Prostate gland (tissue), 2 donors: ENCODE data around the gene PHLPP1. TPM values are rescaled to one million over a fixed set of nuclear protein-coding genes. Genes with fewer than 3 reads are reported as not detected.

Source experiments
- DNase-seq: peaks from one replicate; pipeline ENCODE4 v3.0.0-alpha.2; 2019; ENCODE audit warnings: low spot score
- H3K27ac ChIP-seq, 2 donors: fragments of 200-600 bp; sonication (generic); 2 replicates each; pipeline ENCODE4 v1.5.1; 2017 to 2019
- H3K27me3 ChIP-seq: fragments of 200-600 bp; sonication (generic); replicated peaks from 2 replicates; pipeline ENCODE4 v1.5.1; 2019; ENCODE audit not compliant: insufficient read depth
- H3K36me3 ChIP-seq, 2 donors: fragments of 200-600 bp; sonication (generic); 1 replicate in 1 of 2; 2 replicates in 1 of 2; pipeline versions ENCODE4 v1.5.1 to v1.8.1; 2017 to 2019
- H3K4me1 ChIP-seq: fragments of 200-600 bp; sonication (generic); replicated peaks from 2 replicates; pipeline ENCODE4 v1.5.1; 2019
- H3K4me3 ChIP-seq, 2 donors: fragments of 200-600 bp; sonication (generic); 2 replicates each; pipeline ENCODE4 v1.5.1; 2017 to 2019
- H3K9me3 ChIP-seq: fragments of 200-600 bp; sonication (generic); 2 replicates; pipeline ENCODE4 v1.5.1; 2017
- POLR2A ChIP-seq: fragments of 450-650 bp; IDR thresholded peaks from one replicate; pipeline ENCODE4 v1.6.1; 2016; ENCODE audit warnings: antibody characterized with exemption, mild to moderate bottlenecking
- POLR2AphosphoS5 ChIP-seq: sonication (generic); formaldehyde crosslinking; IDR thresholded peaks from one replicate; pipeline ENCODE4 v1.6.1; 2017; ENCODE audit warnings: antibody characterized with exemption
- WGBS: methylation state at CpG from one replicate; pipeline ENCODE4 v1.1.5; 2018; 5-methylcytosine and 5-hydroxymethylcytosine counted together
- intact Hi-C: fragments of 100-400 bp; cut with DNase I; formaldehyde crosslinking; loops from one replicate; pipeline ENCODE4 v1.14.2; 2022
- total RNA-seq, 2 donors: library from RNA; depleted of rRNA; stranded (reverse); fragments of >200 nt; gene quantifications; one replicate each; pipeline ENCODE4 v1.1.0, GENCODE V29; 2016
- TF ChIP-seq, protein P1 (sequence below), 4 experiments: fragments of 200-600 bp in 2 of 4; fragments of 450-650 bp in 2 of 4; sonication (generic) in 2 of 4; IDR thresholded peaks; 1 replicate in 3 of 4; 2 replicates in 1 of 4; pipeline ENCODE4 v1.5.1; 2016 to 2019; ENCODE audit warnings: antibody characterized with exemption in 4 of 4, mild to moderate bottlenecking in 2 of 4, moderate library complexity in 2 of 4

The PHLPP1 gene
- total RNA-seq, 2 donors from 2014 or later, result 16.8 to 44.1 TPM

DNA sequence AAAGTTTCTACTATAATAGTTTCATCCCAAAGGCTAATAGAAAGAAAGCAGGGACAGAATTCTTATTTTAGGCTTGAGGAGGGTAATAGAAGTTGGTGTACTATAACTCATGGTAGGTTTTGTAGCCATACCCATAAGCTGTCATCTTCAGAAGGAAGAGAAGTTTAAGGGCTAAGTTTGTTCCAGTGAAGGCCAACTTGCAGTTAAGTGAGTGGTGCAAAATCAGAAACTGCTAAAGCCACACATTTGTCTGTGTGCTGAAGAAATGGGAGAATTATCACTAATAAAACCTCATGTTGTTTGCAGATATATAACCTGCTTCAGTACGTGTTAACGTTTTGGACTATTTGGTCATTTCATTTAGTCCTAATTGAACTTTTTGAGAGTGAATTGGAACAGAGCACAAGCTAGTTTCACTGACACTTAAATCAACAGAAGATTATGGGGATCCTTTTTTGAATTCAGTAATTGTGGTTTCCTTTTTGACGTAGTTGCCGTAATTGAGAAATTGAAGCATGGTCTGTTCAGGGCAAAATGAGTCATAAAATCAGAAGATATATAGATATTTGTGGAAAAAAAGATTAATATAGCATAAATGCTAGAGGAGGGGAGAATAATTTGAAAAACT is 69.1 kb downstream of the PHLPP1 start:
- Histone ChIP-seq H3K4me1 (no peaks in the 10 kb centered on the region), H3K36me3 (no peaks in the 10 kb centered on the region), H3K27ac (no peak overlapping the region), H3K4me3 (no peak overlapping the region), H3K9me3 (no peaks in the 10 kb centered on the region), H3K27me3 (no peaks in the 10 kb centered on the region)
- intact Hi-C loops, result loop anchor here (10.0 kb wide), 1 partner anchor 70 kb away; the partner anchor contains the start of gene PHLPP1
- WGBS, result 68% methylated on average over 4 of the region's 4 CpGs
- DNase-seq, result no peak
- TF ChIP-seq, protein P1, sequence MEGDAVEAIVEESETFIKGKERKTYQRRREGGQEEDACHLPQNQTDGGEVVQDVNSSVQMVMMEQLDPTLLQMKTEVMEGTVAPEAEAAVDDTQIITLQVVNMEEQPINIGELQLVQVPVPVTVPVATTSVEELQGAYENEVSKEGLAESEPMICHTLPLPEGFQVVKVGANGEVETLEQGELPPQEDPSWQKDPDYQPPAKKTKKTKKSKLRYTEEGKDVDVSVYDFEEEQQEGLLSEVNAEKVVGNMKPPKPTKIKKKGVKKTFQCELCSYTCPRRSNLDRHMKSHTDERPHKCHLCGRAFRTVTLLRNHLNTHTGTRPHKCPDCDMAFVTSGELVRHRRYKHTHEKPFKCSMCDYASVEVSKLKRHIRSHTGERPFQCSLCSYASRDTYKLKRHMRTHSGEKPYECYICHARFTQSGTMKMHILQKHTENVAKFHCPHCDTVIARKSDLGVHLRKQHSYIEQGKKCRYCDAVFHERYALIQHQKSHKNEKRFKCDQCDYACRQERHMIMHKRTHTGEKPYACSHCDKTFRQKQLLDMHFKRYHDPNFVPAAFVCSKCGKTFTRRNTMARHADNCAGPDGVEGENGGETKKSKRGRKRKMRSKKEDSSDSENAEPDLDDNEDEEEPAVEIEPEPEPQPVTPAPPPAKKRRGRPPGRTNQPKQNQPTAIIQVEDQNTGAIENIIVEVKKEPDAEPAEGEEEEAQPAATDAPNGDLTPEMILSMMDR (IDR thresholded peaks at IDR 0.05), result no peak
- TF ChIP-seq POLR2A, result no peak
- no peak for TF ChIP-seq POLR2AphosphoS5

DNA sequence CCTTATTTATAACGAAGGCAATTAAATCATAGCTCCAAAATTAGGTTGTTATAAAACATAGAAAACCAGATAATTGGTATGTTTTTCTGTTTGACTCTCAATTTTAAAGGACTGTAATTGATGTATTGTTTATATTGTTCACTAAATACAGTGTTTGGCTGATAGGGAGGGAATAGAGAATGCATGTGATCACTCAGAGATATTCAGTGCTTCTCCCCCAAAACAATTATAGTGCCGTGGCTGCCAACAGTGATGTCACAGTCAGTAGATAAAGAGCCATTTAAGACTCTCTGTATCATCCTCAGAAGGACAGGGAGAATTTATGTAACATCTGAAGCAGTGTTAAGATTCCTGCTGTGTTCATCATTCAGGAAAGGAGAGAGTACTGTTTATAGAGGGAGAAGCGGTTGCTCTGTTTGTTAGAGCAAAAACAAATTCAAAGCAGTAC is 69.6 kb downstream of the PHLPP1 start:
- Histone ChIP-seq H3K36me3 (no peaks in the 10 kb centered on the region), H3K4me3 (no peak overlapping the region), H3K4me1 (no peaks in the 10 kb centered on the region), H3K27ac (no peak overlapping the region), H3K27me3 (no peaks in the 10 kb centered on the region), H3K9me3 (no peaks in the 10 kb centered on the region)
- intact Hi-C loops, result loop anchor here (10.0 kb wide), 1 partner anchor 70 kb away; the partner anchor contains the start of gene PHLPP1
- 59% methylated on average over 3 of the region's 3 CpGs for WGBS
- DNase-seq, result no peak
- TF ChIP-seq POLR2A (no peak), POLR2AphosphoS5 (no peak)
- TF ChIP-seq, protein P1 (IDR thresholded peaks at IDR 0.05), result no peak

DNA sequence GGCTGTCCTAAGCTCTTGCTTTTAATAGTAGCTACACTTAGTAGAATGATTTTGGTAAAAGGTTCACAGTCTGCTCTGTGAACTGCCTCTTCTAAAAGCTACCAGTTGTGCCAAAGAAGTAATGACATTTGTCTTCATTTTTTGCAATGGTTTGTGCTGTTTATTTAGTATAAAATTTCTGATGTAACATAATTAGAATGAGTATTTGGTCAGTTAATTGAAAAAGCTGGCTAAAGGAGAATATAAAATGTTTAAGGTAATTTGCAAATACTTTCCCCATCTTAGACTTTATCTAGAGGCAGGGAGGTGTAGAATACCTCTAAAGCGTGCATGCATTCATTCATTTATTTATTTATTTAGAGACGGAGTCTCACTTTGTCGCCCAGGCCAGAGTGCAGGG is 71.3 kb downstream of the PHLPP1 start:
- WGBS, result 97% methylated on average over 3 of the region's 3 CpGs
- H3K36me3 ChIP-seq, result no peaks in the 10 kb centered on the region
- H3K27ac ChIP-seq, result no peak overlapping the region
- no peak for DNase-seq
- intact Hi-C loops, result loop anchor here (10.0 kb wide), 1 partner anchor 72 kb away; the partner anchor contains the start of gene PHLPP1
- H3K27me3 ChIP-seq, result no peaks in the 10 kb centered on the region
- no peaks in the 10 kb centered on the region for H3K9me3 ChIP-seq
- no peak for TF ChIP-seq POLR2AphosphoS5
- TF ChIP-seq POLR2A, result no peak
- TF ChIP-seq, protein P1 (IDR thresholded peaks at IDR 0.05), result no peak
- H3K4me1 ChIP-seq, result no peaks in the 10 kb centered on the region
- no peak overlapping the region for H3K4me3 ChIP-seq

DNA sequence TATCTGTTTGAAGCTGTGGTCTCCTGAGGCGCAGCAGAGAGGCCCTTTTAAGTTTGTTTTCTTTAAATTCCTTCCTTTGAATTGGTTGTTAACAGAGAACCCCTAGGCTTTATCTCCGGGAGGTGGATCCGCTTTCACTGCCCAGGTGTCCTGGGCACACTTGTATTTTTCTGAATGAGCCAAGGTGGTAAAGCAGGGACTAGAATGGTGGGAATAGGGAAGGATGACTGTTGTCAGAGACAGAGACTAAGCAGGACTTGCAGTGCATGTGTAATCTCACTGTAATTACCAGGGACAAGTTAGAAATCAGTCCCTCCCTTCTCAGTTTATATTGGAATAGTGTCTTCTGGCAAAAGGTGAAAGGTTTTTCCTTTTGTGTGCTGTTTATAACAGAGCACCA is 72.8 kb downstream of the PHLPP1 start:
- TF ChIP-seq POLR2AphosphoS5 (no peak), POLR2A (no peak)
- TF ChIP-seq, protein P1 (IDR thresholded peaks at IDR 0.05), result no peak
- Histone ChIP-seq H3K27ac (no peak overlapping the region), H3K4me1 (no peaks in the 10 kb centered on the region), H3K9me3 (no peaks in the 10 kb centered on the region), H3K4me3 (no peak overlapping the region), H3K36me3 (no peaks in the 10 kb centered on the region), H3K27me3 (no peaks in the 10 kb centered on the region)
- 74% methylated on average over 3 of the region's 3 CpGs for WGBS
- DNase-seq, result no peak
- intact Hi-C loops, result loop anchor here (10.0 kb wide), 1 partner anchor 73 kb away; the partner anchor contains the start of gene PHLPP1

DNA sequence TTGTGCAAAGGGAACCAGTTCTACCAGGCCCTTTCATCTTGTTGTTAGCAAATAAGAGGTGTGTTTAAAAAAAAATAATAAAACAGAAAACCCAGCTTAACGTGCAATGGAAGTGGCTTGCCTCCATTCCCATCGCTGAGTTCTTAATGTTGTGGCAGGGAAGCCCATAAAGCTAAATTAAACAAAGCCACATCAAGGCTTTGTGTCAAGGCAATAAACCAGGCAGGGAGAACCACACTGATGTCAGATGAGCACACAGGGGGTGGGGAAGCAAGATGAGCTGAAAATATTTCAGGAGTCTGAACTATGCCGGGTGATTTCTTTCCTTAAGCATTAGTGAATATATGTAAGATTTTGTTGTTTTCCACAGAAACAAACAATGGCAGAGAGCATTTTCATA is 73.5 kb downstream of the PHLPP1 start:
- H3K36me3 ChIP-seq, result no peaks in the 10 kb centered on the region
- no peaks in the 10 kb centered on the region for H3K9me3 ChIP-seq
- H3K4me3 ChIP-seq, result no peak overlapping the region
- no peak for TF ChIP-seq POLR2A
- TF ChIP-seq, protein P1 (IDR thresholded peaks at IDR 0.05), result no peak
- peak; percentile 79 for TF ChIP-seq POLR2AphosphoS5
- intact Hi-C loops, result loop anchor here (10.0 kb wide), 1 partner anchor 74 kb away; the partner anchor contains the start of gene PHLPP1
- H3K27me3 ChIP-seq, result no peaks in the 10 kb centered on the region
- no peaks in the 10 kb centered on the region for H3K4me1 ChIP-seq
- WGBS, result 19% methylated on average over 3 of the region's 3 CpGs
- DNase-seq, result peak; percentile 54
- H3K27ac ChIP-seq, result no peak overlapping the region
